Gastroesophageal sphincter (tissue), 4 donors: Measurements from ENCODE around the gene IQGAP2. TPM values are rescaled to one million over a fixed set of nuclear protein-coding genes. Genes with fewer than 3 reads are reported as not detected.

Source experiments
- ATAC-seq: fragments of 150-250 bp; one replicate; pipeline ENCODE4 v1.9.1; 2016; ENCODE audit warnings: mild to moderate bottlenecking, moderate library complexity
- H3K27ac ChIP-seq, 4 donors: fragments of 200-600 bp; sonication (generic) in 3 of 4; 1 replicate in 3 of 4; 2 replicates in 1 of 4; pipeline ENCODE4 v1.5.1; 2016 to 2019
- H3K27me3 ChIP-seq: fragments of 200-600 bp; sonication (generic); one replicate; pipeline ENCODE4 v1.5.1; 2019
- H3K36me3 ChIP-seq, 2 donors: fragments of 200-600 bp; sonication (generic); one replicate each; pipeline ENCODE4 v1.5.1; 2019; ENCODE audit warnings: control low read depth in 1 of 2
- H3K4me1 ChIP-seq, 3 donors: fragments of 200-600 bp; sonication (generic); 1 replicate in 2 of 3; 2 replicates in 1 of 3; pipeline ENCODE4 v1.5.1; 2016 to 2019; ENCODE audit warnings: control low read depth in 2 of 3
- H3K4me3 ChIP-seq, 2 donors: fragments of 200-600 bp; sonication (generic); one replicate each; pipeline ENCODE4 v1.5.1; 2019; ENCODE audit warnings: mild to moderate bottlenecking in 1 of 2, moderate library complexity in 1 of 2
- H3K9me3 ChIP-seq, 3 donors: fragments of 200-600 bp; sonication (generic); one replicate each; pipeline ENCODE4 v1.5.1; 2017 to 2019; ENCODE audit warnings: control low read depth in 2 of 3
- EP300 ChIP-seq: sonication (generic); formaldehyde crosslinking; IDR thresholded peaks from one replicate; pipeline ENCODE4 v1.6.1; 2017; ENCODE audit warnings: antibody characterized with exemption, mild to moderate bottlenecking
- POLR2A ChIP-seq, 2 donors: fragments of 450-650 bp; IDR thresholded peaks; one replicate each; pipeline ENCODE4 v1.6.1; 2017; ENCODE audit warnings: antibody characterized with exemption in 2 of 2, mild to moderate bottlenecking in 2 of 2, moderate library complexity in 1 of 2
- POLR2AphosphoS5 ChIP-seq: sonication (generic); formaldehyde crosslinking; IDR thresholded peaks from one replicate; pipeline ENCODE4 v1.6.1; 2017; ENCODE audit warnings: antibody characterized with exemption
- WGBS, 2 donors: methylation state at CpG; one replicate each; pipeline ENCODE4 v1.1.5; 2018; ENCODE audit warnings: low coverage in 1 of 2; 5-methylcytosine and 5-hydroxymethylcytosine counted together
- total RNA-seq, 4 donors: library from RNA; depleted of rRNA; stranded (reverse); fragments of >200 nt; gene quantifications; one replicate each; pipeline ENCODE4 v1.1.0, GENCODE V29; 2016
- TF ChIP-seq, protein P1 (sequence below), 4 experiments: fragments of 200-600 bp in 2 of 4; fragments of 450-650 bp in 2 of 4; sonication (generic) in 1 of 4; IDR thresholded peaks; one replicate each; pipeline ENCODE4 v1.5.1; 2017 to 2019; ENCODE audit warnings: antibody characterized with exemption in 4 of 4, mild to moderate bottlenecking in 2 of 4, moderate library complexity in 2 of 4

Gene IQGAP2
- total RNA-seq, 4 donors from 2014 or later, result 15.7 to 34.4 (median 25.8) TPM

DNA sequence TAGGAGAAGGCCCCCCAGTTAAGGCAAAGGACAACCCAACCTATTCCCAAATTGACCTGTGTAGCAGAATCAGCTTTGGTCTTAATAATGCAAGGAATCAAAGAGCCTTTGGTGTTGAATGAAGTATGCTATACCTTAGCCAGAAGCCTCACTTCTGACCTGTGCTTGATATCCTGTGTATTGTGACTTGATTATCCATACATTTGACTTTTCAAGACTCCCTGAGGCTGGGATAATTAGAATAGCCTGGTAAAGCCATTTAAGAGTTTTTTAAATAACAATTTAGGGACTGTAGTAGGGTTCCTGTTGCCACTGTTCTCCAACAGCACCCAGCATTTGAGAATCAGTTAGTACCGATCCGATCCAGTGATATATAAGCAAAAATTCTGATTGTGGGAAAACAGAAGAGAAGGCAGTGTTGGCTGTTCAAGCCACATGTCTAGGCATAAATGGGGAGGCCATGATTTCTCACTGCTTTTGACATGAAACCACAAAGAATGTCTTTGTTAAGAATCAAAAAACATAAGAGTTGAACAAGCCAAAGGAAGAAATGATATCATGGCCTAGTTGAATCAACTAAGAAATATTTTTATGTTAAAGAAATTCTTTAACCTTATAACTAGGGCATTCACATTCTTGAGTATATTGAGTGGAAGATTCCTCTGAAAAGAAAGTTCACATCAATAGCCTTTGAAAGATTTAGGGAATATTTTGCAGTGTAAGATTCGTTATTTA, 121.2 kb downstream of the IQGAP2 start:
- H3K27ac ChIP-seq, result no peak overlapping the region
- no peaks in the 10 kb centered on the region for H3K9me3 ChIP-seq
- ATAC-seq, result no peak
- no peaks in the 10 kb centered on the region for H3K36me3 ChIP-seq
- no peaks in the 10 kb centered on the region for H3K27me3 ChIP-seq
- 65 to 69% methylated on average over 3 of the region's 3 CpGs for WGBS, 2 donors
- TF ChIP-seq POLR2AphosphoS5 (no peak), POLR2A (IDR thresholded peaks at IDR 0.05) (no peak), EP300 (no peak)
- TF ChIP-seq, protein P1, sequence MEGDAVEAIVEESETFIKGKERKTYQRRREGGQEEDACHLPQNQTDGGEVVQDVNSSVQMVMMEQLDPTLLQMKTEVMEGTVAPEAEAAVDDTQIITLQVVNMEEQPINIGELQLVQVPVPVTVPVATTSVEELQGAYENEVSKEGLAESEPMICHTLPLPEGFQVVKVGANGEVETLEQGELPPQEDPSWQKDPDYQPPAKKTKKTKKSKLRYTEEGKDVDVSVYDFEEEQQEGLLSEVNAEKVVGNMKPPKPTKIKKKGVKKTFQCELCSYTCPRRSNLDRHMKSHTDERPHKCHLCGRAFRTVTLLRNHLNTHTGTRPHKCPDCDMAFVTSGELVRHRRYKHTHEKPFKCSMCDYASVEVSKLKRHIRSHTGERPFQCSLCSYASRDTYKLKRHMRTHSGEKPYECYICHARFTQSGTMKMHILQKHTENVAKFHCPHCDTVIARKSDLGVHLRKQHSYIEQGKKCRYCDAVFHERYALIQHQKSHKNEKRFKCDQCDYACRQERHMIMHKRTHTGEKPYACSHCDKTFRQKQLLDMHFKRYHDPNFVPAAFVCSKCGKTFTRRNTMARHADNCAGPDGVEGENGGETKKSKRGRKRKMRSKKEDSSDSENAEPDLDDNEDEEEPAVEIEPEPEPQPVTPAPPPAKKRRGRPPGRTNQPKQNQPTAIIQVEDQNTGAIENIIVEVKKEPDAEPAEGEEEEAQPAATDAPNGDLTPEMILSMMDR (IDR thresholded peaks at IDR 0.05), result no peak
- no peaks in the 10 kb centered on the region for H3K4me1 ChIP-seq
- no peak overlapping the region for H3K4me3 ChIP-seq

DNA sequence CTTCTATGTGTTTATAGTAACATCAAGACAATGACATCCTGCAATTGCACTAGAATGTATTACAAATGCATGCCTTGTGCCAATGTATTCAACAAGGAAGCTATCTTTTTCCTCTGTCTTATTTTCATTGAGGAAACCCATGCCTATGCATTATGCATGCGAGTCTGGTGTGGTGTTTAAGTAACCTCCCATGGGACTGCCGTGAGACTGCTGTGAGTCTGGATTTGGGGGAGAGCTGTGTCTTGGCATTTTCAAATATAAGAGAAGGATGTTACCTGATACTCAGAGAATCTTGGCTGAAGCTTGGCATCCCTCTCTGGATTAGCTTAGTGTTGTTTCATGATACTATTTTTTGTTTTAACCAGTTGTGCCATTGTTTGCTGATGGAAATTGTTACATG, 121.8 kb downstream of the IQGAP2 start:
- Histone ChIP-seq H3K9me3 (no peaks in the 10 kb centered on the region), H3K27ac (no peak overlapping the region), H3K36me3 (no peaks in the 10 kb centered on the region), H3K4me1 (no peaks in the 10 kb centered on the region), H3K4me3 (no peak overlapping the region), H3K27me3 (no peaks in the 10 kb centered on the region)
- WGBS, 2 donors, result 31 to 63% methylated on average over 2 of the region's 2 CpGs
- TF ChIP-seq, protein P1 (IDR thresholded peaks at IDR 0.05), result no peak
- no peak for TF ChIP-seq POLR2AphosphoS5
- TF ChIP-seq EP300, result no peak
- no peak for TF ChIP-seq POLR2A (IDR thresholded peaks at IDR 0.05)
- ATAC-seq, result no peak

DNA sequence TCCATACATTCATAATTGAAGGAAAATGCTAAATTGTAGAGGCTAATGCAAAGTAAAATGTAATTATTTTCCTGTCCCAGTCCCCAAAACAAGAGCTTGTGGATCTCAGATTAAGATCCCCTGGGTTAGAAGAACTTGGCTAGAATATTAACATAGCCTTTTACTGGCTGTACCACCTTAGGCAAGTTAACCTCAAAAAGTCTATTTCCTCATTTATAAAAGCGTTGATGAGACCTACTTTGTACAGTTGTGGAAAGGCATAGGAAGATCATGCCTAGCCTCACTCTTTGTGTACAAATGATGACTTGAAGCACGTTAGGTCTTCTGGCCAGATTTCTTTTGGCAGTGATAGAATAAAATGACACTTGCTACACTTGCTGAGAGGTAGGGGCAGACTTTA, 122.9 kb downstream of the IQGAP2 start:
- no peak for TF ChIP-seq POLR2A (IDR thresholded peaks at IDR 0.05)
- TF ChIP-seq EP300, result no peak
- no peak for TF ChIP-seq POLR2AphosphoS5
- TF ChIP-seq, protein P1 (IDR thresholded peaks at IDR 0.05), result no peak
- 62 to 83% methylated on average over 2 of the region's 2 CpGs for WGBS, 2 donors
- no peak for ATAC-seq
- Histone ChIP-seq H3K36me3 (no peaks in the 10 kb centered on the region), H3K4me3 (no peak overlapping the region), H3K27me3 (no peaks in the 10 kb centered on the region), H3K9me3 (no peaks in the 10 kb centered on the region), H3K27ac (no peak overlapping the region), H3K4me1 (no peaks in the 10 kb centered on the region)

DNA sequence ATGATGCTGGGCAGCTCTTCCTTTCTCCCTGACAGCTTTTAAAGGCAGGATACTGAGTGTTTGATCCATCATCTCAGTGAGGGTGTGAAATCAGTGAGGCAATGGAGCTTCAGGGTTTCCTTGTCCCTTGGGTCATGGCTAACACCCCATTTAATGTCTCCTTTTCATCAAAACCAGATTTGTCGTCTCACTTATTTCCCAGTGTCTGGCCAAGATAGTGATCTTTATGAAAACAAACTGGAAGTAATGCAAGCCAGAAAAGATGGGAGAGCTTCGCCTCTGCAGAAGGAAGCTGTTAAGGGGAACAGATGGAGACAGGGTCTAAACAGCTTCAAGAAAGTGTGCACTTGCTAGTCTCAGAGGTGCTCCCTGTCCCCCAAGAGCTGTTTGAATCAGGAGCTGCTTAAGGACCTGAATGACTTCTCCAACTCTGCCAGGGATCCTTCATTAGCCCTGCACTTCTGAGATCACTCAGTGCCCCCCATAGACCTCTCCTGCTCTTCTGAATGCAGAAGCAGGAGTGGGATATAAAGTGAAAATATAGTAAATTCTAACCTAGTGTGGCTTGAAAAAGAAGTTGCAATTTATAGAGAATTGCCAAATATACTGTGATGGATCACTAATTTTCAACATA, 124.0 kb downstream of the IQGAP2 start:
- WGBS, 2 donors, result 50% methylated on average over 2 of the region's 2 CpGs; no CpG with 5 or more reads in 1 of the 2 donors
- H3K27me3 ChIP-seq, result no peaks in the 10 kb centered on the region
- no peak for ATAC-seq
- H3K4me3 ChIP-seq, result no peak overlapping the region
- no peaks in the 10 kb centered on the region for H3K4me1 ChIP-seq
- no peaks in the 10 kb centered on the region for H3K36me3 ChIP-seq
- TF ChIP-seq, protein P1 (IDR thresholded peaks at IDR 0.05), result no peak
- TF ChIP-seq POLR2AphosphoS5 (no peak), POLR2A (IDR thresholded peaks at IDR 0.05) (no peak), EP300 (no peak)
- no peaks in the 10 kb centered on the region for H3K9me3 ChIP-seq
- H3K27ac ChIP-seq, result no peak overlapping the region

DNA sequence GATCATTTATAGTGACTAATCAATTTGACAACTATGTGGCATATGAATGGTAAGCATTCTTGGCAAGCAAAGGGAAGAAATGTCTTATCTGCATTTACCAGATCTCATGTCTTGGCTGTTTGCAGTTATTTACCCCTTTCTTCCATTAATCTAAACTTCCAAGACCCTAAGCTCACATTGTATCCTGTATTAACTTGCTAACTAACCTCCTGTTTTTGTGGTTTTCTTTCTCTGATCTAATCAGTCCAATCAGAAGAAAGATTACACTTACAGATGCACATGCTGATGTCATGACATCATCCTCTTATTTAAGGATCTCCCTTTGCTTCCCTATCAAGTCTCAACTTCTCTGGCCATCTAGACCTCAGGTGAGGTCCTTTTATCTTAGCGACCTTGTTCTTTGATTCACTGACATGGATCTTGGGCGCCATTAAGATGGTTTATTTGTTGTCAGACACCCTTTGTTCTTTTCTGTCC, 124.6 kb downstream of the IQGAP2 start:
- Histone ChIP-seq H3K4me1 (no peaks in the 10 kb centered on the region), H3K27me3 (no peaks in the 10 kb centered on the region), H3K36me3 (no peaks in the 10 kb centered on the region), H3K9me3 (no peaks in the 10 kb centered on the region), H3K27ac (no peak overlapping the region), H3K4me3 (no peak overlapping the region)
- TF ChIP-seq POLR2A (IDR thresholded peaks at IDR 0.05) (no peak), EP300 (no peak), POLR2AphosphoS5 (no peak)
- TF ChIP-seq, protein P1 (IDR thresholded peaks at IDR 0.05), result no peak
- ATAC-seq, result no peak
- 43 to 79% methylated on average over 1 to 2 of the region's 2 CpGs for WGBS, 2 donors
